ENCODE results near the gene MATR3.
A peak's percentile ranks its signal among the peaks of the same experiment; 100 is the strongest.

DNA sequence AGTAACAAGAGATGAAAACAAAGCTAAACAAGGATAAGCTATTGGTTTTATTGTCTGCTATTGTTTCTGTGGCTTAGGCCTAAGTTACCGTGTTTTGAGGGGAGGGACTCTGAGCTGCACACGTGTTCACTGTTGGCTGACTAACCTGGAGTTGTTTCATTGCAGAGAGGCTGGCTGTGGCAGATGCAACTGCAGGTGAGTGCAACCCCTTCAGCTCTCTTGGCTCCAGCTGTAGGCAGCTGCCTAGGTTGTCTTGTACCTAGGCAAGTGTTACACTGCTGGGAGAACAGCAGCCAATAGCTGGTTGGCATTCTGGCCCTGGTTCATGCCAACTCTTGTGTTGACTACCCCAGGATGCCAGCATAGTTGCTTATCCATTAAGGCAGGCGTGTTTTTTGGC, 17.6 kb upstream of the MATR3 start:
- peak; percentile 18; the same call in 1 of the 2 replicates for TF ChIP-seq POLR2AphosphoS5 (IDR thresholded peaks at IDR 0.05; ENCODE audit: low read depth, low read length)
- no peak for TF ChIP-seq REST (IDR thresholded peaks at IDR 0.05; ENCODE audit: insufficient read depth in 1 of 2, low read depth in 2 of 2, low read length in 2 of 2)
- no peak for TF ChIP-seq SIN3A (IDR thresholded peaks at IDR 0.05; ENCODE audit: borderline replicate concordance, insufficient read depth, low read length)
- TF ChIP-seq FOXP2 (optimal IDR thresholded peaks at IDR 0.05; ENCODE audit: borderline replicate concordance, extremely low read depth, extremely low read length, insufficient read depth) = no peak
- TF ChIP-seq TAF1 (IDR thresholded peaks at IDR 0.05; ENCODE audit: borderline replicate concordance, insufficient read depth, low read length) = no peak
